Forelimb muscle (tissue), 1 donor: ENCODE results near the gene SLC2A6. TPM values are rescaled to one million over a fixed set of nuclear protein-coding genes. Genes with fewer than 3 reads are reported as not detected.

ENCODE experiments used
- DNase-seq: peaks from one replicate; pipeline ENCODE4 v3.0.0-alpha.2; 2013; ENCODE audit warnings: low read depth
- polyA plus RNA-seq: library from polyadenylated mRNA; unstranded; fragments of 120-200 nt; gene quantifications from one replicate; pipeline ENCODE4 v1.2.1, GENCODE V29; 2013; ENCODE audit not compliant: insufficient read length

Gene SLC2A6
- polyA plus RNA-seq, 1 donor: 1.2 TPM

DNA sequence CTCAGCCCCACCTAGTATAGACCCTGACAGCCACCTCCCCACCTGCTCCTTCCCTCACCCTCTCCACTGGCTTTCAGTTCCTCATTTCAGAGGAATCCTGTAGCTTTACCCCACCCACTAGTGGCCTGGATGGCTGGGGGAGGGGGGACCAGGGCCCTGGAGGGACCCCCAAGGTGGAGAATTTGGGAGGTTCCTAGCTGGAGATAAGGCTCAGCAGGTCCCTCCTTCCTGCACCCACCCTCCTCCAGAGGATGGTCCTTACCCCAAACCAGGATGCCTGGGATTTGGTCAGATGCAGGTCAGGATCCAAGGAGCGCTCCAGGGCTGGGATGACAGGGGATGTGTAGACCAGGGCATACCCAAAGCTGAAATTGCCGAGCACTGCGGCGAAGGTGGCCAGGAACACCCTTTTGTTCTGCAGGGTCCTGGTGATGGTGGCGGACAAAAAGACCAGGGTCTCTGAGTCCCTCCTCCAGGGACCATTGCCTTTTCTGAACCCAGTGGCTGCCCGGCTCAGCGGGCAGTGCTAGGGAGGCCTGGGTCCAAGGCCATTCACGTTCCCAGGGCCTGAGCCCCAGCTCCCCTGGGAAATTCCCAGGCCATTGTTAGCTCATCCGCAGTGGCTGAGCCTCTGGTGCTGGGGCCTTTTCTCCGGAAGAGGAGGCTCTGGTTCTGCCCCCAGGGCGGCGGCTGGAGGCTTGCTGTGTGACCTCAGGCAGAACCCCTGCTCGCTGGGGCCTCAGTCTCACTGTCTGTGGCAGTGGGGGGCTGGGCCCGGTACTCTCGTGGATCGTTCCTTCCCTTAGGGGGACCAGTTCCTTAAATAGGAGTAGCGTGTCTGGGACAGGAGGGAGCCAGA lies 678 bp downstream of the SLC2A6 start:
- DNase-seq: no peak

GRCh38 chr9:133477461-133477860 lies 1.4 kb downstream of the SLC2A6 start:
- no peak for DNase-seq

DNA sequence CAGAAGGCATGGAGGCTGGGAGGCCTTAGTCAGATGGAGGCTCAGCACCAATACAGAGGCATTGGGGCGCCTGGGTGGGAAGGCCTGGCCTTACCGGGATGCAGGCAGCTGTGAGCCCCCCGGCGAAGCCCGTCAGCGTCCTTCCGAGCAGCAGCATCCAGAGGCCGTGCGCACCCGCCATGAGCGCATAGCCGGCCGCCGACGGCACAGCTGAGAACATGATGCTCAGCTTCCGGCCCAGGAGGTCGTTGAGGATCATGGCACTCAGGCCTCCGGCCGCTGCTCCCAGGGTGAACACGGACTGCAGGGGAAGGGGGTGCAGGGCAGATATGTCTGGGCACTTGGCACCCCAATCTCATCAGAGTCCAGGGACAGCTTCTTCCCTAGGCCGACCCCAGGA lies 2.0 kb downstream of the SLC2A6 start:
- DNase-seq: no peak

DNA sequence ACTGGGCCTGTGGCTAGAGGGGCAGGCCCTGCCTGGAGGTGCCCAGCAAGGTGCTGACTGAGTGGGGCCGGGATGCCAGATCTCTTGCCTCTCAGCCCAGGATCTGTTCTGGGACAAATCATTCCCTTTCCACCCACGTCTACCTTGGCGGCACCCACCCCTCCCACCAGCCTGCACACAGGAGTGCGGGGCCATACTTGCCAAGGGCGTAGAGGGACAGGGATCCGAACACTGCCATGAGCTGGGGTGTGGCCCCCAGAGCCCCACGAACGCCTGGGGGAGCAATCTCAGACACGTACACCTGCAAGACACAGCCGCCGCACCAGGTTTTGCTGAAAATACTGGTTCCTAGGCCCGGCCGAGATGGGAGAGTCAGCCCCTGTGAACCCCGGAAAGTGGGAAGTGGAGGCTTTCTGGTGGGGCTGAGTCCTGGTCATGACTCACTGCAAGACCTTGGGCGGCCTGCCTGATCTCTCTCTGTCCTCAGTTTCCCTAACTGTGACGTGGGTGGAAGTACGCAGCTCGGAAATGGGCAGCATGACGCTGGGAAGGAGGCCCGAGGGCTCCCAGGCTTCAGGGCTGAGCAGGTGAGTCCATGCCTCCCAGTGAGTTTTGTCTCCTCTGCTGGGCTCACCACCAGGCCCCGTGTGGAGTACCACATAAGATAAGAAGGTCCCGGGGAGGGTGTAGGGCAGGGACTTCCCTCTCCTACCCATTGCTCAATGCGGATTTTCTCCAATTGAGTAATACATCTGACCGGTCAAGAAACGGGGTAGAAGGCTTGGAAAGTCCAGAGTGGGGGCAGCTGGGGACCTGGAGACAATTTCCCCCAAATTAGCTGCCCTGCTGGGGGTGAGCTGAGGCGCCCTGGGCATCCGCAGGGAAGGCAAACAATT lies 2.6 kb downstream of the SLC2A6 start:
- DNase-seq: no peak

DNA sequence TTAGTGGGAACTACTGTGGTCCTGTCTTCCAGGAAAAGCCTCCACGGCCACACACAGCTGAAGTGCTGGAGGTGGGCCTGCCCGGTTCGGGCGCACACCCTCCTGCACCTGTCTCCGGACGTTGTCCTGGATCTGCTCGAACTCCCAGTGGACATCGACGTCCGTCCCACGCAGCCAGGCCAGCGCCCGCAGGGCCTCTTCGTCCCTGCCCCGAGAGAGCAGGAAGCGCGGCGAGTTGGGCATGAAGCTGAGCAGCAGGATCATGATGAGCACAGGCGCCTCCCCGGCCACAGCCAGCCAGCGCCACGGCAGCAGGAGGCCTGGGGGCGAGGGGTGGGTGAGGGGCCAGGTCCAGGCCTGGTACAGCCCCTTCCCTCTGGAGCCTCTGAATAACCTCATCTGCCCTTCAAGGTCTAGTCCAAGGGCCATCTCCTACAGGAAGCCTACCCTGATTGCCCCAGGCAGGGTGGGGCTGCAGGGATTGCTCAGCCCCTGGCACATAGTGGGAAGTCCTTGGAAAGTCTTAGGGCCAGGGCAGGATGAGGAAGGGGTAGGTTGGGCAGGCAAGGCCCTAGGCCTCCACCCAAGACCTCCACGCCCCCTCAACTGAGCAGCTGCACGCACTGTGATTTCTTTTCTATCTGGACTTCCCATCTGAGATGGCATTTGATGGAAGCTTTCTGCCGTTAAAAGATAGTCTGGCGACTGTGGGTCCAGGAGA lies 3.4 kb downstream of the SLC2A6 start:
- DNase-seq: no peak

GRCh38 chr9:133474853-133475252 lies 4.0 kb downstream of the SLC2A6 start:
- DNase-seq: no peak

DNA sequence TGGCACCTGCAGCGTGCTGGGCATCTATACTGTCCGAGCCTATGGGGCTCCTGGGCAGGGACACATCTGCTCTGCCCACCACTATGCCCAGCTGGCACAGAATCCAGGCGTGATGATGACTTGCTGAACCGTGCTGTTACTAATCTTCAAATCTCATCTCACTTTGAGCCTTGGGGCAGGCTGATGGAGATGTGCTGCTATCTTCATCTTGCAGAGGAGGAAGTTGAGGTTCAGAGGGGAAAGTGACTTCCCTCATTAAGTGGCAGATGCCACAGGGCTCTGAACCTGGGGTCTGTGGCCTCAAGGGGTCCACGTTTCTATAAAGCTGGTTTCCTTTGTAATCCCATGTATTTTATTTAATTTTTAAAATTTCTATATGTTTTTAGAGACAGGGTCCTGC lies 4.7 kb downstream of the SLC2A6 start:
- DNase-seq: no peak

DNA sequence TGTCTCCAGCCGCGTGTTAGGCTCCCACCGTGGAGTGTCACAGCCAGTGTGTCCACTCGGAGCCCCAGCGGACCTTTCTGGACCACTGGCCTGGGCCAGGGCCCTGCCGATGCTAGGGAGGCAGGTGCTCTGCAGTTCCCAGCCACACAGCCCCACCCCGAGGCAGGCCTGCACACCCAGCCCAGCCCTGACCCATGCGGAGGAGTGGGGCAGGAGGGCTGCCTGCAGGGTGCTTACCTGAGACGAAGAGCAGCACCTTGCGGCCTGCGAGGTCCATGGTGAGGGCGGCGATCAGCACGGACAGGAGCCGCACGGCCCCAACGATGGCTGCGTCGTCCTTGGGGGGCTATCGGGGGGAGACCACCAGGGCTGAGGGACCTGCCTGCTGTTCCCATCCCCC lies 5.2 kb downstream of the SLC2A6 start:
- DNase-seq: no peak

DNA sequence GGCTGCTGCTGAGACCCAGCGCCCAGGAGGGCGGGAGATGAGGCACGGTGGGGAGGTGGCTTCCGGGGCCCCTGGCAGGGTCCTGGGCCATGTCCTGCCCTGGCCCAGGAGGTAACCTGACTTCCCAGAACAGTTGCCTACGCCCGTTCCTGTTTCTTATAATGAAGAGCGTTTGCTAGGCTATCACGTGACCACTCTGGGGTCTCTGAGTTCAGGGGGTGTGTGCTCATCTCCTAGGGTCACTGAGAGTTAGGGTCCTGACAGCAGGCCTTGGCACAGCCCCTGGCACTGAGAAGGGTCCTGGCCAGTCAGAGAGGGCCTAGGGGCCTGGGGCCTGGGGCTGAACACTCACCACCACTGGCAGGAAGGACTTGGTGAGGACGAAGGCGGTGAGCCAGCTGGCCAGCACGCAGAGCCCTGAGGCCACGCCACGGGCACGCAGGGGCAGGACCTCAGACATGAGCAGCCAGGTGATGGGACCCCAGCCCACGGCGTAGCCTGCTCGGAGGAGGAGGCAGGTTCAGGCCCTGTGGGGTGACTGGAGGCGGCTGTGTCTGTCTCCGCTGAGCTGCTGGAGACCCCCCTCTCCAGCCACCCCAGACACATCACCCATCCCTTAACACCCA lies 6.0 kb downstream of the SLC2A6 start:
- DNase-seq: no peak

- DNase-seq: no peak
These were observed 6.6 kb downstream of the SLC2A6 start for GRCh38 chr9:133472277-133472645.

DNA sequence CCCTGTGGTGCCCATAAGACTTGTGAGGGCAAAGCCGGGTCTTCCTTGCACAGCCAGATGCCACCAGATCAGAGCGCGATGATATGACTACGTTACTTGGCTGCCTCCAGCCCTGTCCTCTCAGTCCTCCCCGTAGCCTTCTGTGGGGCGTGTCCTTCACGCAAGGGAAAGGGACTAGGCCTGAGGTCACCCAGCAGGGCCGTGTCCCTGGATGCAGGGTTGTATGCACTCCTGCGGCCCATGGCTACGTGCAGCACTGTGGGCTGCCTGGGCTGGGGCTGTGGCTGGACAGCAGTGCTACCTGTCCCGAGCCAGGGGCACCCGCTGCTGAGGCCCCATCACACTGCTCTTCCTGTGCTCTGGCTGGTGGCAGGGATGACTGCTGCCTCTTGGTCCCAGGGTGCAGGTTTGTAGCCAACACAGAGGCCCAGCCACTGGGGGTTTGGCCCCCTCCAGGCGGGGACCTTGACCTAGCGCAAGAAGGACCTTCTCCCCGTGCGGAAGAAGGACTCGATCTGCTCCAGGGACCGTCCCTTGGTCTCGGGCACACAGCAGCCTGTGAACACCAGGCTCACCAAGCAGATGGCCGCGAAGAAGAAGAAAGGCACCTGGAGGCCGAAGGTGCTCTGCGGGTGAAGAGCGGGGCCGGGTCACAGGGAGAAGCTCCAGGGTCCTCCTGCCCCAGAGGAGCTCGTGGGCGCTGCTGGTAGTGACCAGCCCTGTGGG lies 7.2 kb downstream of the SLC2A6 start:
- DNase-seq: no peak

DNA sequence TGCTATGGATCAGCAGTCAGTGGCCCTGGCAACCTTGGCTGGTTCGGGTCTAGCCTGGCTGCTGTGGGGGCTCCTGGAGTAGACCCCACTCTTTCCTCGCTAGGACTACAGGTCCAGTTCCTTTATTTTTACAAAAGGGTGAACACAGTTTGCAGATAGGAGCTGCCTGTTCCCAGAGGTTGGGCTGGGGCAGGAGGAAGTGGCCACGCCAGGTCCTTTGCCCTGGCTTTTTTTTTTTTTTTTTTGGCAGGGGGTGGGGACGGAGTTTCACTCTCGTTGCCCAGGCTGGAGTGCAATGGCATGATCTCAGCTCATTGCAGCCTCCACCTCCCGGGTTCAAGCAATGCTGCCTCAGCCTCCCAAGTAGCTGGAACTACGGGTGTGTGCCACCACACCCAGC lies 7.9 kb downstream of the SLC2A6 start:
- no peak for DNase-seq

- no peak for DNase-seq
These were observed 8.4 kb downstream of the SLC2A6 start for GRCh38 chr9:133470427-133470924.

DNA sequence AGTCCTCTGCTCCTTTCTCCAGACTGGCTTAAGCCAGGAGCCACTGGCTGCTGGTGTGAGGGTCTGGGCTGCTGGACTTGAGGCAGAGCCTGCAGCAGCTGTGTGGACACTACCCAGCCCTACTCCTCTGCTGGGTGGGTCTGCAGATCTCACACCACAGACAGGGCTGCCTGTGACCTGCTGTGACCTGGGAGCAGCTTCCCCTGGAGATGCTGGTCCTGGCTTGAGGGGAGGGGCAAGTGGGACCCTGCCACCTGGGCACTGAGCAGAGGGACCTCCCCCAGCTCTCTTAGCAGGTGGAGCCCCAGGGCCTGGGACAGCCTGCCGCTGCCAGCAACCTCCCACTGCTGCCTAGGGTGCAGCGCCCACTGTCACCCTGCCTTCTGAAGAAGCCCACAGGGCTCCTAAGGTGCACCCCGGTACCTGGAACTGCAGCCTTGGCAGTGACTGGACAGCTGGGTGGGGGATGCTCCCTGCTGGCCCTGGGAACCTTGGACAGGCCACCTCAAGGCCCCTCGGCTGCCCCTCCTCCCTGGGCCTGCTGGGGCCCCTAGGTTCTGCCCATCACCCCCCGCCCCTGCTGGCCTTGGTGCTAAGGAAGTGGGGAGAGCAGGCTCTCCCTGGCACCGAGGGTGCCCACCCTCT lies 10.0 kb downstream of the SLC2A6 start:
- no peak for DNase-seq

DNA sequence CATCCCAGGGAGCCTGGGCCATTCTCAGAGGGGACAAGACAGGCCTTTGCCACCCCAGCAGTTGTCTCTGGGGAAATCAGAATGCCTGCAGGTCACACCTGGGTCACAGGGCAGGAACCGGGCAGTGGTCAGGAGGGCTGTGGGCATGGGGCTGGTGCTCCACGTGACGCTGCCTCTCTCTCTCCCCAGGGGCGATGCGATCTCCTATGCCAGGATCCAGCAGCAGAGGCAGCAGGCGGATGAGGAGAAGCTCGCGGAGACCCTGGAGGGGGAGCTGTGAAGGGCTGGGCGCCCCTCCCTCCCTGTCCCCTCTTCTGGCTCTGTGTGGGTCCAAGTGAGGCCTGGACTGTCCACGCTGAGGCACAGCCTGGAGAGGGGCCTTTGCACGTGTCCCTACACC lies 10.5 kb downstream of the SLC2A6 start:
- no peak for DNase-seq

DNA sequence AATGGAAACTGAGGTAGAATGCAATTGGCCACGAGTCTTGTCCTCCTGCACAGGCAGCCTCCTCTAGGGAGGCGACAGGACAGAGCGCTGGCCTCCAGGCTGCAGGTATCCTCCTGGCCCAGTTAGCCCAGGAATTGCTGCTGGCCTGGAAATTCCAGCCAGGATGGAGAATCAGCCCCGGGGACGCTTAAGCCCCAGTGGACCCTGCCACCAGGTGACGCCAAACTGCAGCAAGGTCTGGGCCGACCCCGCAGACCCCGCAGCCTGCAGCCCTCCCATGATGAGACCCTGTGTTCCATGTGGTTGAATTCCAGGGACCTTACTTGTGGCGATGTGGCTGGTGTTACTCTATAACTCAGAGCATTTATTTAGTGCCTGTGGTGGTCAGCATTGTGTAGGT lies 11.8 kb downstream of the SLC2A6 start:
- DNase-seq: no peak

DNA sequence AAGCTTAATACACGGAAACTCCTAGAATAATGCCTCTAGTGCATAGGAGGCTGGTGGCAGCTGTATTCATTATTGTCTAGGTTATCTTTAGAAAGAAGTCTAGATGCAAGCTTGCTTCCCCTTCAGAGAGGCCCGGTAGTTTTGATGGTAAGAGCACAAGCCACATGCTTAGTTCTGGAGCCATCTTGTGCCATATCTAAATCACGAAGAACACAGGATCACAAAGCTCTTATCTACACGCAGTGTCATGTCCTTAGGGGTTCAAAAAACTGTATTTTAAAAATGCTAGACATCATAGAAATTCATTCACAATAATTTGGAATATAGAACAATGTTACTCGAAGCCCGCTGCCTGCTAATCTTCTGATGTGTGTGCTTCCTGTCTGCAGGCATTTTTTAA lies 12.9 kb downstream of the SLC2A6 start:
- no peak for DNase-seq

GRCh38 chr9:133464638-133465037 lies 14.3 kb downstream of the SLC2A6 start:
- no peak for DNase-seq

GRCh38 chr9:133463864-133464615 lies 14.9 kb downstream of the SLC2A6 start:
- DNase-seq: no peak
